Hematopoietic multipotent progenitor cell treated with erythropoietin and hydrocortisone succinate and interleukin-3 and kit ligand, for 4 days (in vitro differentiated cells): Measurements from ENCODE around the gene GABBR1.

Experiments
- DNase-seq: peaks from one replicate; pipeline ENCODE4 v3.0.0-alpha.2; 2015

Gene GABBR1

GRCh38 chr6:29652198-29652584 lies 19.2 kb upstream of the GABBR1 start:
- DNase-seq = no peak

GRCh38 chr6:29651413-29652197 lies 18.6 kb upstream of the GABBR1 start:
- peak; percentile 66 for DNase-seq

GRCh38 chr6:29649701-29650673 lies 17.0 kb upstream of the GABBR1 start:
- peak; percentile 99 for DNase-seq

GRCh38 chr6:29647927-29648642 lies 15.1 kb upstream of the GABBR1 start:
- DNase-seq = peak; percentile 68

- DNase-seq = peak; percentile 69
These were observed 8.6 kb upstream of the GABBR1 start for GRCh38 chr6:29641430-29642148.

- no peak for DNase-seq
These were observed 4.3 kb upstream of the GABBR1 start for GRCh38 chr6:29637247-29637646.

- no peak for DNase-seq
These were observed 537 bp upstream of the GABBR1 start for GRCh38 chr6:29633534-29633905.

- peak; percentile 60 for DNase-seq
These were observed 887 bp downstream of the GABBR1 start for GRCh38 chr6:29631860-29632731.

GRCh38 chr6:29631209-29631810 lies 1.7 kb downstream of the GABBR1 start:
- peak; percentile 45 for DNase-seq

GRCh38 chr6:29630315-29630714 lies 2.7 kb downstream of the GABBR1 start:
- no peak for DNase-seq

GRCh38 chr6:29629571-29629970 lies 3.4 kb downstream of the GABBR1 start:
- DNase-seq = no peak

GRCh38 chr6:29628419-29629281 lies 4.3 kb downstream of the GABBR1 start:
- DNase-seq = peak; percentile 78

- peak; percentile 75 for DNase-seq
These were observed 5.1 kb downstream of the GABBR1 start for GRCh38 chr6:29627755-29628418.

GRCh38 chr6:29626948-29627754 lies 5.8 kb downstream of the GABBR1 start:
- no peak for DNase-seq

- no peak for DNase-seq
These were observed 7.5 kb downstream of the GABBR1 start for GRCh38 chr6:29625337-29625930.

GRCh38 chr6:29624520-29624961 lies 8.4 kb downstream of the GABBR1 start:
- DNase-seq = no peak

GRCh38 chr6:29620630-29621029 lies 12.4 kb downstream of the GABBR1 start:
- no peak for DNase-seq

GRCh38 chr6:29619578-29620160 lies 13.3 kb downstream of the GABBR1 start:
- DNase-seq = peak; percentile 18
